HS-5 (cell line): Measurements from ENCODE around the gene SORCS2.

ENCODE experiments used
- DNase-seq: peaks from one replicate; pipeline ENCODE4 v3.0.0-alpha.2; 2012; ENCODE audit warnings: low read depth

Gene SORCS2

GRCh38 chr4:7377223-7377865 lies 185.0 kb downstream of the SORCS2 start:
- no peak for DNase-seq

- no peak for DNase-seq
These were observed 186.8 kb downstream of the SORCS2 start for GRCh38 chr4:7379186-7379585.

GRCh38 chr4:7379719-7380118 lies 187.4 kb downstream of the SORCS2 start:
- DNase-seq = no peak

GRCh38 chr4:7381221-7381889 lies 189.0 kb downstream of the SORCS2 start:
- no peak for DNase-seq

GRCh38 chr4:7381890-7382633 lies 189.7 kb downstream of the SORCS2 start:
- DNase-seq = no peak

- DNase-seq = no peak
These were observed 190.3 kb downstream of the SORCS2 start for GRCh38 chr4:7382634-7383014.

GRCh38 chr4:7383266-7383665 lies 190.9 kb downstream of the SORCS2 start:
- no peak for DNase-seq

GRCh38 chr4:7384003-7384928 lies 191.9 kb downstream of the SORCS2 start:
- DNase-seq = no peak

- no peak for DNase-seq
These were observed 192.9 kb downstream of the SORCS2 start for GRCh38 chr4:7384929-7385890.

- DNase-seq = no peak
These were observed 195.6 kb downstream of the SORCS2 start for GRCh38 chr4:7387925-7388324.

GRCh38 chr4:7388627-7389026 lies 196.3 kb downstream of the SORCS2 start:
- no peak for DNase-seq

- no peak for DNase-seq
These were observed 196.9 kb downstream of the SORCS2 start for GRCh38 chr4:7389101-7389701.

- no peak for DNase-seq
These were observed 197.4 kb downstream of the SORCS2 start for GRCh38 chr4:7389719-7390118.

GRCh38 chr4:7390336-7390735 lies 198.0 kb downstream of the SORCS2 start:
- DNase-seq = no peak

GRCh38 chr4:7390906-7391636 lies 198.7 kb downstream of the SORCS2 start:
- no peak for DNase-seq

- no peak for DNase-seq
These were observed 199.5 kb downstream of the SORCS2 start for GRCh38 chr4:7391637-7392437.

- DNase-seq = no peak
These were observed 200.4 kb downstream of the SORCS2 start for GRCh38 chr4:7392438-7393421.
